GM18861 (cell line): ENCODE measurements around the gene AMER3.
"Not testable (repeated sequence)": the region's sequence is repeated elsewhere in the genome, so short reads cannot be mapped to it uniquely, and the experiment has no call there.

Experiments
- ATAC-seq: cut with Tn5 transposase; IDR thresholded peaks from one replicate; pipeline ENCODE4 v1.9.1; 2021; ENCODE audit not compliant: unreplicated experiment

AMER3 gene, protein sequence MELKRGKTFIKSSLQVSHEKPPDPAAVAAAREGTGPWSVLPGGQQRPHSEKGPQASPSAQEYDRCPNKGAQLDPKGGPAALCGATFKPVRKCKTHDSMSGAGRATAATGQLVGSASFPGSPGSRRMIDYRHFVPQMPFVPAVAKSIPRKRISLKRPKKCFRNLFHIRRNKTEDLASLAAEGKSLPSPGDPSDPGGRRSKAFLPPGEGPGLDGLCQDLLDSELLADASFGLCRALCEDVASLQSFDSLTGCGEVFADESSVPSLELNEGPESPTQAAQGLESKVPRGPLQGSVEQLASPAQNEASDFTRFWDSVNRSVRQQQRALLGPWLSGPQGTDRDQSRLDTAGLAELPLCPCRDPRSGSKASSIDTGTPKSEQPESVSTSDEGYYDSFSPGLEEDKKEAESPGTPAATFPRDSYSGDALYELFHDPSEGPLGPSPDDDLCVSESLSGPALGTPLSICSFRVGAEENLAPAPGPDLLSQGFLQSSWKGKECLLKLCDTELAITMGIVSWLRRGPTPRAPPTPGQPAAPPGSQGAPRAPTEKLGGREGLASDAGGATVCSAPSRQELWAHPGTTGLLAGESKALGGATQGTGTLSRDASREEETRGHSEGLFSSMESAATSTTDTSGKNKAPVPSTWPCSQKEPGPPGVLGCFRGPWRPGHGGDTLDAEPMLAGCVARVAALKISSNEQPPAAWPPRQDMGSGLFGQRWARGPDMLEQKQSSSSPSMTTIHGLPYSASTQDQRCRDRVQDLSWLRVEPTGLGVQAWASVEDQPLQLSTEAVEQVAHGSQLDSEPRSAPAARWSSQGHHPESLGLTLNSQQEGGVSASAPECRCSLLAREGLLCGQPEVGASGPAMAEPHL

DNA sequence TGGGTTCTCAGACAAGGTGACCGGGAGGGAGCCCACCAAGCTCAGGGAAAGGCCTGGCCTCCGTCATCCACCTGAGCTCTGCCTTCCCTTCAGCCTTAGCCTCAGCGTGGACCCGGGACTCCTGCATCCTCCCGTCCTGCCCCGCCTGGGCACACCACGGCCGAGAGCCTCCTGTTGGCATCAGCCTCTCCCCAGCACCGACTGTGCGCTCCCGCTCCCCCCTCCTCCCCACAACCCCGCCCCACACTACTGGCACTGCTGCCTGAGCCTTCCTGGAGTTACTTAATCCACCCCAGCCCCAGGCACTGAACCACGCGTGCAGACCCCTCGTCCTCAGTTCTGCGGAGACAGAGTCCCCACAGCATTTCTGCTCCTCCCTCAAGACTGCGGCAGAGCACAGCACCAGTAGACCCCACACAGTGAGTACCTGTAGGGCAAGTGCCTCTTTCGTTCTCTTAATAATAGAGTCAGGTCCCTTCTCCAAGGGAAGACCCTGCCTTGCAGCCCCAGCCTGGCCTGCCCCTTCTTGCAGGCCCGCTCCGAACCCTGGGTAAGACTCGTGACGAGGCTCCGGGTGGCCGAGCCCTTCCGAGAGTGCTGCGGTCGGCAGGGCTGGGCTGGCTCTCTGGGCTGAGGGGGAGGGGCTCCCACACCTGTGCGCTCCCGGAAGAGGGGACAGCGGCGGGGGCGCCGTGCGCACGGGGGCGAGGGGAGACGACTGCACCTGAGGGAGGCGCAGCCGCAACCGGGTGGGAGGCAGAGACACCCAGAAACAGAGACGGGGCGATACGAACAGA lies at the start of gene AMER3:
AMER3 (plus strand) TSS at position 285 of the 797 bp plus-strand sequence. CDS start 6,533 bp downstream, outside the sequence.
- no peak for ATAC-seq

DNA sequence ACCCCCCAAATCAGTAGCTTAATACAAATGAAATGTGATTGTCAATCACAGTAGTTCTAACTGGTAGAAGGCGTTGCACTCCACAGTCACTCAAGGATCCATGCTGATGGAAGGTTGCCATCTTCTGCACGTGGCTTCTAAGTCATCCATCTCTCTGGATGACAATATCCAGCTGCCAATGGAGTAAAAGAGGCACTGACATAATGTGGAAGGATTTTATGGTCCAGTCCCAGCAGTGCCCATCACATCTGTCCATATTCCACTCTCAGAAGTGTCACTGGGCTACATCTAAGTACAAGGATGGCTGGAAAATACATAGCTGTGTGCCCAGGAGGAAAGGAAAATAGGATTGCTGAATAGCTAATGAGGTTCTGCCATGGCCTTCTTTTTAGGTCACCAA lies 40.5 kb upstream of the AMER3 start:
- not testable (repeated sequence) for ATAC-seq

DNA sequence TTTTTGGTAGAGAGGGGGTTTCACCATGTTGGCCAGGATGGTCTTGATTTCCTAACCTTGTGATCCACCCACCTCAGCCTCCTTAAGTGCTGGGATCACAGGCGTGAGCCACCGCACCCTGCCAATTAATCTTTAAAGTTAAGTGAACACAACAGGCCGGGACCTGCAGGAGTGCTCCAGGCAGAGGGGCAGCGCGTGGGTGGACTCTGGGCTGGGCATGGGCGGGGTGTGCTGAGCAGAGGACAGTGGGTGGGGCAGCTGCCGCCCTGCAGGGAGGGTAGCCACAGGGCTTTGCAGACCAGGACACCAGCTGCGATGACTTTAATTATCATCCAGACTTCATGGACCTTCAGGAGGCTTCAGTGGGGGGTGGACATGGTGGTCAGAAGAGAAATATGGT lies 35.3 kb upstream of the AMER3 start:
- ATAC-seq, result no peak

DNA sequence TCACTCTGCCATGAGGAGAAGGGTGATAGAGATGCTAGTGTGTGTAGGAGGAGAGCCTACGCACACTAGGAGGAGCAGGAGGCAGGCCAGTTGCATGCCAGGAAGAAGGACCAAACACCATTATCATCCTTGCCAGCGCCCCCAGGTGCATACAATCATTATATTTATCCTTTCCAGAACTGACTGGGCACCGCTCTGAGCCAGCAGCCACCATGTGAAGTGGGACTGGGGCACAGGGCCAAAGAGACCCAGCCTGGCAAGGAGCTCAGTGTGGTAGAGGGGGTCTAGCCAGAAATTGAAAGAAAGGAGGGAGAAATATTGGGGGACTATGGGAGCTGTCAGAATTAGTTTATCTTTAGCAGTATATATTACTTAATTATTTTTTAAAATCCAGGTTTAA lies 34.8 kb upstream of the AMER3 start:
- no peak for ATAC-seq

DNA sequence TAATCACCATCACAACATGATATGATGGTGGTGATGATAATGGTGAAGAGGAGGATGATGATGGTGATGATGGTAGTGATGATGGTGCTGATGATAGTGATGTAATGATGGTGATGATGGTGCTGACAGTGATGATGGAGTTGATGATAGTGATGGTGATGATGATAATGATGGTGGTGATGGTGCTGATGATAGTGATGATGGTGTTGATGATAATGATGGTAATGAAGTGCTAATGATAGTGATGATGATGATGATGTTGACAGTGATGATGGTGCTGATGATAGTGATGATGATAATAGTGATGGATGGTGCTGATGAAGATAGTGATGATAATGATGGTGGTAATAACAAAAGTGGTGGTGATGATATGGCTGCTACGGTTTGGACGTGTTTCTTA lies 30.9 kb upstream of the AMER3 start:
- no peak for ATAC-seq

DNA sequence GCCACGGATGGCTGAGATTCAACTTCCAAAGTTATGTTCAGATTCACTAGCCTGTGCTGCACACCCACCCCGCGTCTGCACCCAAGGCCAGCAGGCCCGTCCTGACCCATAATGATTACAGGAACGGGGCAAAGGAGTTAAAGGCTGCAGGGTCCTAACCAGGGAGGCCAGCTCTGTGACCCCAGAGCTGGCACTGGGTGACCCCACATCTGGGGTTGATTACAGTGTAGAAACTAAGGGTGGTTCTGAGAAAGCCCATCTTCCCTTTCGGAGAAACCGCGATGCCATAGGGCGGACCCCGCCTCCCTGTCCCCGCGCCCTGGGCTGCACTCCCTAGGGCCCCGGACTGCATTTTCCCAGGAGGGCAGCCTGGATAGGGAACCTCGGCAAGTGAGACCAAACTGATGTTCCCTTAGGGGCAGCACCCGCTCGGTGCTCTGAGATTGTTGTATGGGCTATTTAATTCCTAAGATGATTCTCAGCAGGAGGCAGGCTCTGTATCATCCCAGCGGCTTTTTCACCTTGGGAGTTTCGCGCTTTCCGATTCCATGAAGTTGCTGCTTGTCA lies 28.6 kb upstream of the AMER3 start:
- ATAC-seq, result no peak

DNA sequence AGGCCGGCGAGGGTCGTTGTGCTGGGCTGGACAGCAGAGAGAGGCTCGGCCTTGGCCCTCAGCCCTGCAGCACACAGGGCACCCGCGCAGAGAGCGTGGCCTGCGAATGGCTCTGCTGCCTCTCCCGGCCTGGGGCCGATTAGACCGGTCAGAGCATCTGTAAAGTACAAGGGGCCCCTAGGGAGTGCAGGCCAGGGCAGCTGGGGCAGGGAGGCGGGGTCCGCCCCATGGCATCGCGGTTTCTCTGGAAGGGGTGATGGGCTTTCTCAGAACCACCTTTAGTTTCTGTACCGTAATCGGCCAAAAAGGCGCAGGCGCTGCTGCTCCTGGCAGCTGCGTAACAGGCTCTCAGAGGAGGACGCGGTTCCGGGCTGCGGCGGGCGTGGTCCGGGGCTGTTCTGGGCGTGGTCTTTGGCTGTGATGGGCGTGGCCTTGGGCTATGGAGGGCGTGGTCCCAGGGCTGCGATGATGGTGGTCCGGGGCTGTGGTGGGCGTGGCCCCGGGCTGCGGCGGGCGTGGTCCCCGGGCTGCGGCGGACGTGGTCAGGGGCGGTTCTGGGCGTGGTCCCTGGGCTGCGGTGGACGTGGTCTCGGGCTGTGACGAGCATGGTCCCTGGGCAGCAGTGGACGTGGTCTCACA lies 27.9 kb upstream of the AMER3 start:
- ATAC-seq, result peak; percentile 93

DNA sequence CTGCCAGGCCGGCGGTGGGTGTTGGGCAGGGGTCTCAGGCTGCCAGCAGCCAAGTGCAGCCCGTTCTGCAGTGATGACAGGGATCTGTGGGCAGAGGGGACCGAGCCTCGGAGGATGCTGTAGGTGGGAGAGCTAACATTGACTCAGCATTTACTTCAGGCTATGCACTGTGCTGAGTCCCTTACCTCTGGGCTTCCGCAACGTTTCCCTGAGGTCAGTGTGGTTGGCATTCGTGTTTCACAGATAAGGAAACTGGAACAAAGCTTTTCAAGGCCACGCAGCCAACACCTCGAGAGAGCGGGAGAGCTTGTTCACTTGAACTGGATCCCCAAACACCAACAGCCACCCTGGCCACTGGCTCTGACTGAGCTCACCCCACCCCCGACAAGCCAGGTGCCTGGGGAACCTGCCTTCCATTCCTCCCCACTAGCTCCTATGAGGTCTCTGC lies 27.3 kb upstream of the AMER3 start:
- no peak for ATAC-seq

DNA sequence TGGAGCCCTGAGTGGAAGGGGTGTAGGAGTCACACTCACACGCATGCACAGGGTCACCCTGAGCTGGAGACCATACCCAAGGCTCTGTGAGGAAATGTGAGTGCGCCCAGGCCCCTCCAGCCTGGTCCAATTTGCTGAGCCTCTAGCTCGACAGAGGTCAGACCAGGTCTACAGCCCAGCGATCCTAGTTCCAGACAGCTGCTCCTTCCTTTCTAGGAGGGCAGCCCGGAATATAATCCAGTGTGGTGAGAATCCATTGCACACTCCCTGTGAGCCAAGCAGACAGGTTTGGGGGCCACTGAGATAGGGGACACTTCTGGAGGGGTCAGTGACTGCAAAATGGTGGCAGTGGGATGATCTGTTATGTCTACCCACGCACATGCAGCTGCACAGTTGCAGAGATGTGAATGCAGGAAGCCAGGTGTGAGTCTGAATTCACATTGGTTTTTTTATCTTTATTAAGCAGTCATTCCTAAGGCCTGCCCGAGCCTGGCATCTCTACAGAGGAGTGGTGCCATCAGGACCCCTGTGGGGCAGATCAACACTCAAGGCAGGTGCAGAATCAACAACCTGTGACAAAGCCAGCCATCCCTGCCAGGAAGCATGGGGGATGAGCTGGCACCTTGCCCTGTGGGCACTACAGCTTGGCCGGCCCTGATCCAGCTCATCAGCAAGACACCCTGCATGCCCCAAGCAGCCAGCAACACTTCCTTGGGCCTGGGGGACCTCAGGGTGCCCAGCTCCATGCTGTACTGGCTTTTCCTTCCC lies 26.6 kb upstream of the AMER3 start, which contains the start of gene GPR148:
GPR148 (plus strand) TSS at position 522 of the 768 bp plus-strand sequence; CDS start at position 604, 82 bp downstream.
- no peak for ATAC-seq

DNA sequence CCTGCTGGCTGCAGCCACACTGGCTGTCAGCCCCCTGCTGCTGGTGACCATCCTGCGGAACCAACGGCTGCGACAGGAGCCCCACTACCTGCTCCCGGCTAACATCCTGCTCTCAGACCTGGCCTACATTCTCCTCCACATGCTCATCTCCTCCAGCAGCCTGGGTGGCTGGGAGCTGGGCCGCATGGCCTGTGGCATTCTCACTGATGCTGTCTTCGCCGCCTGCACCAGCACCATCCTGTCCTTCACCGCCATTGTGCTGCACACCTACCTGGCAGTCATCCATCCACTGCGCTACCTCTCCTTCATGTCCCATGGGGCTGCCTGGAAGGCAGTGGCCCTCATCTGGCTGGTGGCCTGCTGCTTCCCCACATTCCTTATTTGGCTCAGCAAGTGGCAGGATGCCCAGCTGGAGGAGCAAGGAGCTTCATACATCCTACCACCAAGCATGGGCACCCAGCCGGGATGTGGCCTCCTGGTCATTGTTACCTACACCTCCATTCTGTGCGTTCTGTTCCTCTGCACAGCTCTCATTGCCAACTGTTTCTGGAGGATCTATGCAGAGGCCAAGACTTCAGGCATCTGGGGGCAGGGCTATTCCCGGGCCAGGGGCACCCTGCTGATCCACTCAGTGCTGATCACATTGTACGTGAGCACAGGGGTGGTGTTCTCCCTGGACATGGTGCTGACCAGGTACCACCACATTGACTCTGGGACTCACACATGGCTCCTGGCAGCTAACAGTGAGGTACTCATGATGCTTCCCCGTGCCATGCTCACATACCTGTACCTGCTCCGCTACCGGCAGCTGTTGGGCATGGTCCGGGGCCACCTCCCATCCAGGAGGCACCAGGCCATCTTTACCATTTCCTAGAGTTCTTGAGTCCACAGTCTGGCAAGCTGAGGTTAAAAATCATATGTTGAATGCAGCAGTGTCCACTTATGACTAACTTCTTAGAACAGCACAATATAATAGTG lies 25.7 kb upstream of the AMER3 start:
- ATAC-seq, result no peak

DNA sequence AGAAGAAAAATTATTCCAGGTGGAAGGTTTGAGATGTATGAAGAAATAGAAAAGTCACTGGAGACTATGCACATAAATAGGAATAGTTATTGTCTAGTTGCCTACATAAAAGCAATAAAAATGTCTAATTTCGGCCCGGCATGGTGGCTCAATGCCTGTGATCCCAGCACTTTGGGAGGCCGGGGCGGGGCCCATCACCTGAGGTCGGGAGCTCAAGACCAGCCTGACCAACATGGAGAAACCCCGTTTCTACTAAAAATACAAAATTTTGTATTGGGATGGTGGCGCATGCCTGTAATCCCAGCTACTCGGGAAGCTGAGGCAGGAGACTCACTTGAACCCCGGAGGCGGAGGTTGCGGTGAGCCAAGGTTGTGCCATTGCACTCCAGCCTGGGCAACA lies 23.1 kb upstream of the AMER3 start:
- not testable (repeated sequence) for ATAC-seq

DNA sequence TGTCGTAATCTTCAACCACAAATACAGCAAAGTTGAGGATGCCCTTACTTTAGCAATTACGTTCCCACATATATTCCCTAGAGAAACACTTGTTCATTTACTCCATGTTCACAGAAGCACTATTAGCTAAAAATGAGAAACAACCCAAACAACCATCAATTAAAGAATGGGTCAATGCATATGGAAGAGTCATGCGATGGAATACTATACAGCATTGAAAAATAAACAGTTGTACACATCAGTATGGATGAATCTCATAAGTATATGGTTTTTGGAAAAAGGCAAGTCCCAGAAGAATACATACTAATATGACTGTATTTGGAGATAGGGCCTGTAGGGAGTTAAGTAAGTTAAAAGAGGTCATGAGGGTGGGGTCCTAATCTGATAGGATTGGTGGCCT lies 20.1 kb upstream of the AMER3 start:
- no peak for ATAC-seq

DNA sequence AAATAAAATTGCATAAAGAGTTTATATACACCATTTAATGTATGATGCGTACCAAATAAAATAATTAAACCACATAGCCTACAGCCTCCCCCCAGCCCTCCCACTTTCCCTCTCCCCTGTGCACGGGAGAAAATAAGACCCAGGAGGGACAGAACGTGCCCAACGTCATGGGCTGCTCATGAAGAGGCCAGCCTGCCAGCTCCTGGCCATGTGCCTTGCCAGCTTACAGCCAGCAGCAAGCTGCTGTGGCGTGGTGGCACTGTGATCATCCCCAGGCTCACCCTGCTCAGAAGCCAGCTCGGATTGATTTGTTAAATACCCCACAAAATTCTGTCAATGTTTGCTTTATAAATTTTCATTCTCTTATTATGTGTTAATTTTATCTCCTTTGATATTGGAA lies 18.9 kb upstream of the AMER3 start:
- ATAC-seq, result no peak

DNA sequence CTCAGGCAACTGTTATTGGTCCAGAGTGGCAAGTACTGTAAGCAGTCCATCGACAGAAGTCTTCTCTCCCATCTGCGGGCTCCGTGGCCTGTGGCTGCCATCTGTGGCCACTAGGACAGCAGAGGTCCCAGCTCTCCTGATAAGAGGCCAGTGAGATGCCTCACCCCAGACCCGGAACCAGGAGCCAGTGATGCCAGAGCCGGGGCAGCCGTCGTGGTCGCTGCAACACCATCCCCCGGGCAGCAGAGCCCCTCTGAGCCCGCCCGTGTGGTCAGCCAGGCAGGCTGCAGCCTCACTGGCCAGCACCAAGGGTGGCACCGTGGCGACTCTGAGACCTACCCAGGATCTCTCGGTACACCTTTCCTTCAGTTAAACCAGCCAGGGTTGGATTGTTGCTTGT lies 17.7 kb upstream of the AMER3 start:
- no peak for ATAC-seq

DNA sequence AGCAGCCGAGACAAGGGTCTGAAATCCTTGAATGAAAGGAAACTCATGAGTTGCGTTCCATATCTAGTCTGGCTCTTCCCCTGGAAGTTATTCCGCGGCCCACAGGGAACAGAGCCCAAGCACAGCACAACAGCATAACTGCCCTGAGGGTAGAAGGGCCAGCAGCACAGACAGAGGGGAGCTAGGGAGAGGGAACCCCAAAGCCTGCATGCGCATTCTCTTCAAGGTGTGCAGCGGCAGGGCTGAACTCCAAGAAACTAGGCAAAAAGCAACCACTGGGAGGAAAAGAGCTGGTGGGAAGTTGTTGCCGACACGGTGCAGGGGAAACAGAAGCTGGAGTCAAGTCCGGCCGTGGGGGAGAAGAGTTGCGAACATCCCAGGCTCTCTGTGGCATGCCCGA lies 14.7 kb upstream of the AMER3 start:
- no peak for ATAC-seq

DNA sequence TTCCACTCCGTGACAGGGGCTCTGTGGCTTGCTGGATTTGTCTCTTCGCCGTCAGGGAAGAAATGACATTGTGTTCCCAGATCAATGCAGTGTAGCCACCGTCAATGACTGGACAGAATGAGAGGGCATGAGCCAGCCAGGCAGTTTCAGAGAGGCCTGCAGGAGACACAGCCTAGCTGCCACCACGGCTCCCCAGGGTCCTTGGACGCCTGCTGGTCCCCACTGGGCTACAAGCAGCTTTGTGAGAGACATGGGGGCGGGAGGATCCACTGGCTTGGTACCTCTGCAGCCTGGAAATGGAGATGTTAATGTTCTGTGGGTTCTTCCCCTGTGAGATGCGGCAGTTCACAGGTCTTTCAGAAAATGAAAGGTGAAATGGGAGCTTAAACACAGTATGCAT lies 12.1 kb upstream of the AMER3 start:
- ATAC-seq, result no peak

DNA sequence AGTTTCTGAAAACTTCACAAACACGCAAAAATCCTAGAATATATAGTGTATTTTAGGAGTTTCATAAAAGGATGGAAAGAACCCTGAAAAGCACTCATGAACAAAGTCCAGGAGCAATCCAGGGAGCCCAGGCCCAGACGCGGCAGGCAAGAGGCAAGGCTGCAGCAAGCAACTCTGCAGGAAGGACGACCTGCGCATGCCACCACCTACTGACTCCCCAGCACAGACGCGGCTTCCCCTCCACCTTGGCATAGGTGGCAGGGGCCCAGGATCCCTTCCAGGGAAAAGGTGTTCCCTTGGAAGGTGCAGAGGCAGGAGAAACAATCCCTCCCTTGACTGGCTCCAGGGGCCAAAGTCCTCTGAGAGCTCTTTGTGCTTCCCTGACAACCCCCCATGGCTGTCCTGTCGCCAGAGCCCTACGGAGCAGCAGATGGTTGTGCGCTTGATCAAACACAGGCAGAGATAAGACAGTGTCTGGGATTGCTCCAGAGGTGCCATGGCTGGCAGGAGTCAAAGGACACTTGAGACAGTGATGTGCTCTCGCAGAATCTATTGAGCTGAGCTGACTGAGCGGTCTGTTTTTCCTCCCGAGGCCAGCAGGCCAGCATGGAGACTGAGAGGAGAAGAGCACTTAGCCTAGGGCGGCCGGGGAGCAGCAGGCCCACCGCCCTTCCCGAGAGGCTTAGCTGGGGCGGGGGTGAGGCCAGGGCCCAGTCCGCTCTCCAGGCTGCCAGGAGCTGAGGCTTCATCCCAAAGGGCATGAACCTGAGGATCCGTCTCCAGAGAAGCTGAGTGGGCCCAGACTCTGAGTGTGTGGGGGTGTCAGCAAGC lies 10.8 kb upstream of the AMER3 start:
- no peak for ATAC-seq

DNA sequence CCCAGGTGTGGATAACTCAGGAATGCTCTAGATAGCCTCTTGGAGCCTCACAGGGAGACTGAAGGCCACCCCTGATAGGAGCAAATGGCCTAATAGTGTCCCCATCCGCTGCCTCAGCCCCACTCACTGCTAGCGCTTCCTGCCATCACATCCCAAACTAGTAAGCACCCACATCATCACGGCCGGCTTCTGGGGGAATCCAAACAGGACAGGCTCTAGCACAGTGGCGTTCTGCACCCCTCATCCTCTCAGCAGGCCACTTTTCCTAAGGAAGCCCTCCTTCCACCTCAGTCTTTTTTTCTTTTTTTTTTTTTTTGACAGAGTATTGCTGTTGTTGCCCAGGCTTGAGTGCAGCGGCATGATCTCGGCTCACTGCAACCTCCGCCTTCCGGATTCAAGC lies 6.3 kb upstream of the AMER3 start:
- ATAC-seq, result no peak
